Subcutaneous abdominal adipose tissue (tissue), 5 donors: ENCODE data around the gene COL28A1.

Source experiments
- H3K27ac ChIP-seq: one replicate; pipeline ENCODE4 v1.7.0; 2013; ENCODE audit warnings: low read depth, mild to moderate bottlenecking, inconsistent platforms, low read length, moderate library complexity
- H3K27me3 ChIP-seq, 5 donors: one replicate each; pipeline ENCODE4 v1.7.0; 2013; ENCODE audit warnings: low read length in 5 of 5, inconsistent platforms in 1 of 5; ENCODE audit not compliant: control insufficient read depth in 5 of 5, insufficient read depth in 4 of 5
- H3K36me3 ChIP-seq, 5 donors: one replicate each; pipeline ENCODE4 v1.7.0; 2013; ENCODE audit warnings: low read length in 5 of 5; ENCODE audit not compliant: control insufficient read depth in 5 of 5, insufficient read depth in 5 of 5
- H3K4me1 ChIP-seq, 5 donors: one replicate each; pipeline ENCODE4 v1.7.0; 2013; ENCODE audit warnings: low read length in 5 of 5, mild to moderate bottlenecking in 3 of 5, moderate library complexity in 1 of 5; ENCODE audit not compliant: control insufficient read depth in 5 of 5, insufficient read depth in 5 of 5
- H3K4me3 ChIP-seq, 5 donors: one replicate each; pipeline ENCODE4 v1.7.0; 2013; ENCODE audit warnings: low read length in 5 of 5, low read depth in 1 of 5
- H3K9ac ChIP-seq, 5 donors: one replicate each; pipeline ENCODE4 v1.7.0; 2013; ENCODE audit warnings: low read length in 5 of 5, mild to moderate bottlenecking in 4 of 5, moderate library complexity in 3 of 5
- H3K9me3 ChIP-seq, 5 donors: one replicate each; pipeline ENCODE4 v1.7.0; 2013; ENCODE audit warnings: low read length in 5 of 5; ENCODE audit not compliant: control insufficient read depth in 5 of 5
- donor health status: healthy.
- donor health status: healthy.
- donor health status: healthy.
- donor health status: healthy.
- donor health status: healthy.

Gene COL28A1

GRCh38 chr7:7433811-7434210 is 101.9 kb downstream of the COL28A1 start:
- Histone ChIP-seq H3K9ac (no peak overlapping the region), H3K9me3 (no peaks in the 10 kb centered on the region), H3K4me1 (peaks cover 0 to 6% (median 0%) of the 10 kb centered on the region in 5 donors), H3K36me3 (no peaks in the 10 kb centered on the region), H3K27ac (no peak overlapping the region), H3K4me3 (no peak overlapping the region), H3K27me3 (peaks cover 0 to 2% (median 0%) of the 10 kb centered on the region in 5 donors)

DNA sequence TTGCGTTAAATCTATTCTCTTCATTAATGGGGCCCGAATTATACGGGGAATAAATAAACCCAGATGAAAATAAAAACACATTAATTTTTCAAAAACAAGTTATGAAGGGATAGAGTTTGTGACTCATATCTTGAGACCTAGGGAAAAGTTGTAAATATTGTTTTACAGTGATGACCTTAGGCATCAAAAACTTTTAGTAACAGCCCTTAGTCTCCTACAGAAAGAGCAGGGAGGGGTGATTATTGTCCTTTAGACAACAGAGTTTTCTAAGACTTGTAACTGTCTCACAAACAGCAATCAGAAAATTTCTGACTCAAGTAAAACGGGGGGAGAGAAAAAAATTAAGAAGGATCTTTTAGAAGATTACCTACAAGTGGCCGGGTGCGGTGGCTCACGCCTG is 102.7 kb downstream of the COL28A1 start:
- Histone ChIP-seq H3K27me3 (peaks cover 0 to 2% (median 0%) of the 10 kb centered on the region in 5 donors), H3K4me3 (no peak overlapping the region), H3K4me1 (peaks cover 0 to 7% (median 0%) of the 10 kb centered on the region in 5 donors), H3K9ac (no peak overlapping the region), H3K9me3 (no peaks in the 10 kb centered on the region), H3K36me3 (no peaks in the 10 kb centered on the region), H3K27ac (no peak overlapping the region)

GRCh38 chr7:7428806-7429205 is 106.9 kb downstream of the COL28A1 start:
- Histone ChIP-seq H3K27me3 (peaks cover 0 to 2% (median 0%) of the 10 kb centered on the region in 5 donors), H3K9ac (no peak overlapping the region)

DNA sequence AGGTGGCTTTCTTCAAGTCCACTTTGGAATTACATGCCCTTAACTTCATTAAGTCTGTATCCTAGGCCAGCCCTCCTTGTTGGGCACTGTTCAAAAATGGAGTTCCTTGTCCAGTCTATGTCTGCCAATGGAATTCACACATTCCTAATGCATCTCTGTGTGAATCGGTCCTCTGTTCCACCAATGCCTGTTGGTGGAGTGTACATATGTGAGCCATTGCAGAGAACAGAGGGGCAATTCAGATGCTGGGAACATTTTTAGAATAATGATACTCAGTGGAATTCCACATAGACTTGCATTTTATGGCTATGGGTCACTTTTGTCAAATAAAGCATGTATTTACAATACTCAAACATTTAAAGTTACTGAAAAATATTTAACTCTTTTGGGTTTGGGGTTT is 108.3 kb downstream of the COL28A1 start:
- H3K9me3 ChIP-seq: no peaks in the 10 kb centered on the region
- no peak overlapping the region for H3K9ac ChIP-seq
- H3K27me3 ChIP-seq: peaks cover 0 to 2% (median 0%) of the 10 kb centered on the region in 5 donors
- no peaks in the 10 kb centered on the region for H3K36me3 ChIP-seq
- peaks cover 0 to 10% (median 6%) of the 10 kb centered on the region in 5 donors for H3K4me1 ChIP-seq
- H3K4me3 ChIP-seq: no peak overlapping the region
- H3K27ac ChIP-seq: no peak overlapping the region

More at GRCh38 chr7:7428806-7429205, 106.9 kb downstream of the COL28A1 start:
- Histone ChIP-seq H3K4me1 (peaks cover 0 to 10% (median 6%) of the 10 kb centered on the region in 5 donors), H3K4me3 (no peak overlapping the region), H3K27ac (no peak overlapping the region), H3K9me3 (no peaks in the 10 kb centered on the region), H3K36me3 (no peaks in the 10 kb centered on the region)

GRCh38 chr7:7426676-7427075 is 109.0 kb downstream of the COL28A1 start:
- Histone ChIP-seq H3K4me1 (peaks cover 0 to 10% (median 6%) of the 10 kb centered on the region in 5 donors), H3K27ac (no peak overlapping the region), H3K27me3 (peaks cover 0 to 2% (median 0%) of the 10 kb centered on the region in 5 donors), H3K36me3 (no peaks in the 10 kb centered on the region), H3K9me3 (no peaks in the 10 kb centered on the region), H3K9ac (no peak overlapping the region), H3K4me3 (no peak overlapping the region)

DNA sequence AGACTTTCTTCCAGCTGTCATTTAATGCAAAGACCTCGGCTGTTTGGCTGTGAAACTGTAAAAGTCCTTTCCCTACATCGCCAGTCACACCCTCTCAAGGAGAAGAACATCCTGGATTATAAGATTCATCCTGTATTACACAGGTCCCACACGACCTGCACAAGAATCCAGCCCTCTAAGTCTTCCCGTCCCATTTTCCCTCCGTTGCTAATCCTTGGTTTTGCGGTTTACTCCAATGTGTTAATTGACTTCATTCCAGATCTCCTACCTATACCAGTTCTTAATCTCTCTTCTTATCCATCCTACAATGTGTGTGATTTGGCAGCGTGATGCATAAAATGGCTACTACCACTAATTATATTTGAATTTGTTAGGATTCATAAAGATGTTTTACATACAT is 110.4 kb downstream of the COL28A1 start:
- H3K27me3 ChIP-seq: peaks cover 0 to 2% (median 0%) of the 10 kb centered on the region in 5 donors

GRCh38 chr7:7424151-7424873 is 111.4 kb downstream of the COL28A1 start:
- Histone ChIP-seq H3K27ac (no peak overlapping the region), H3K9ac (peak overlapping the region in 4 of 5 donors; percentile 33 to 72 (median 62)), H3K4me3 (peak overlapping the region; percentile 66 to 88 (median 73))

More for the DNA sequence above, 110.4 kb downstream of the COL28A1 start:
- H3K4me1 ChIP-seq: peaks cover 0 to 10% (median 6%) of the 10 kb centered on the region in 5 donors
- no peak overlapping the region for H3K4me3 ChIP-seq
- no peak overlapping the region for H3K27ac ChIP-seq
- H3K9me3 ChIP-seq: no peaks in the 10 kb centered on the region
- no peak overlapping the region for H3K9ac ChIP-seq
- no peaks in the 10 kb centered on the region for H3K36me3 ChIP-seq

GRCh38 chr7:7422641-7423040 is 113.0 kb downstream of the COL28A1 start:
- no peaks in the 10 kb centered on the region for H3K36me3 ChIP-seq
- H3K9me3 ChIP-seq: no peaks in the 10 kb centered on the region
- no peak overlapping the region for H3K27ac ChIP-seq
- peaks cover 0 to 6% (median 3%) of the 10 kb centered on the region in 5 donors for H3K4me1 ChIP-seq
- no peak overlapping the region for H3K4me3 ChIP-seq
- no peak overlapping the region for H3K9ac ChIP-seq
- H3K27me3 ChIP-seq: no peaks in the 10 kb centered on the region

More at GRCh38 chr7:7424151-7424873, 111.4 kb downstream of the COL28A1 start:
- no peaks in the 10 kb centered on the region for H3K27me3 ChIP-seq
- peaks cover 0 to 10% (median 6%) of the 10 kb centered on the region in 5 donors for H3K4me1 ChIP-seq
- H3K9me3 ChIP-seq: no peaks in the 10 kb centered on the region
- H3K36me3 ChIP-seq: no peaks in the 10 kb centered on the region

DNA sequence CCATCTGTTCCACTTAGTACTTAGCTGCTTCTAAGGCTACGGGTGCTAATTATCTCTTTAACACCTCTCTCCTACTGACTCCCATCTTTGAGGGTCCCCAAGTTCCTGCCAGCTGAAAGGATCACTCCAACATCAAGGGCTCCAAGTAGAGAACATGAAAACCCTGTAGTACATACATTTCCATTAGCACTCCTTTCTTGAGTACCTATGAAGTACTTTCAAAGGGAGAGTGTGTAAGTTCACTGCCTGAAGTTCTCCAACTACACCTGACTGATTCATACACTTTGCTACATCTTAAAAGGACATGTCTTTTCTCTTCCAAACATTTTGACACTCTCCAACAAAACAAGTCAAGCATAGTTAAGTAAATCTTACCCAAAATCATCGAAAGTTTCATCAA is 113.8 kb downstream of the COL28A1 start:
- H3K4me3 ChIP-seq: no peak overlapping the region
- H3K9me3 ChIP-seq: no peaks in the 10 kb centered on the region
- H3K27me3 ChIP-seq: no peaks in the 10 kb centered on the region
- H3K4me1 ChIP-seq: peaks cover 0 to 6% (median 3%) of the 10 kb centered on the region in 5 donors
- H3K27ac ChIP-seq: no peak overlapping the region
- no peaks in the 10 kb centered on the region for H3K36me3 ChIP-seq
- no peak overlapping the region for H3K9ac ChIP-seq

- Histone ChIP-seq H3K9ac (no peak overlapping the region), H3K27me3 (no peaks in the 10 kb centered on the region), H3K36me3 (no peaks in the 10 kb centered on the region), H3K9me3 (no peaks in the 10 kb centered on the region), H3K4me3 (no peak overlapping the region), H3K27ac (no peak overlapping the region), H3K4me1 (no peaks in the 10 kb centered on the region)
Observed at GRCh38 chr7:7418997-7419396, 116.7 kb downstream of the COL28A1 start.
